Lower leg skin (tissue), 3 donors: Measurements from ENCODE around the gene SRP14.

Source experiments
- POLR2A ChIP-seq, 2 donors: fragments of 450-650 bp; IDR thresholded peaks; one replicate each; pipeline ENCODE4 v1.6.1; 2016 to 2017; ENCODE audit warnings: antibody characterized with exemption in 2 of 2, mild to moderate bottlenecking in 1 of 2, moderate library complexity in 1 of 2
- TF ChIP-seq, protein P1 (sequence below), 3 donors: fragments of 450-650 bp; IDR thresholded peaks; one replicate each; pipeline ENCODE4 v1.5.1; 2016; ENCODE audit warnings: antibody characterized with exemption in 3 of 3, mild to moderate bottlenecking in 3 of 3, moderate library complexity in 2 of 3

DNA sequence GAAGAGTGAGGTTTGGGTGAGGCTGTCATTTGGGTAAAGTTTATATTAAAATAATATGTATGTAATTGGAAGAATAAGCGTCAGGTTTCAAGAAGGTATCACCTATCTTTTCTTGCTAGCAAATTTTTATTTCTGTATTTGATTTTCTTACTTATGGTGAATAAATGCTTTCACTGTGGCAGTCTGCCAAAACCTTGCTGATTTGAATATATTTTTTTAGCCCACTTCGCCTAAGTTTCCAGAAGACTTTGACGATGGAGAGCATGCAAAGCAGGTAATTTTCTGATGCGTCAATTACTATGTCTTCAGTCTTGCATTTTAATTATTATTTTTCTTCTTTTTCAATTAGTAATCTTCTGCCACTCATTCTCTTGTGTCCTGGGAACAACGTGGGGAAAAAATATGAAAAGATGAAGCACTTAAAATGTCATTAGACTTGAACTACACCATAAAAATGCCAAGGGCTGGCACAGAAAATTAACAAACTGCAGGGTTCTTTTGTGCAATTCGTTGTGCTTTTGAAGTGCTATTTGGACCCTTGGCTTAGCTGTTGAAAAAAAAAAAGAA lies 40.4 kb downstream of the SRP14 start:
- TF ChIP-seq, protein P1, sequence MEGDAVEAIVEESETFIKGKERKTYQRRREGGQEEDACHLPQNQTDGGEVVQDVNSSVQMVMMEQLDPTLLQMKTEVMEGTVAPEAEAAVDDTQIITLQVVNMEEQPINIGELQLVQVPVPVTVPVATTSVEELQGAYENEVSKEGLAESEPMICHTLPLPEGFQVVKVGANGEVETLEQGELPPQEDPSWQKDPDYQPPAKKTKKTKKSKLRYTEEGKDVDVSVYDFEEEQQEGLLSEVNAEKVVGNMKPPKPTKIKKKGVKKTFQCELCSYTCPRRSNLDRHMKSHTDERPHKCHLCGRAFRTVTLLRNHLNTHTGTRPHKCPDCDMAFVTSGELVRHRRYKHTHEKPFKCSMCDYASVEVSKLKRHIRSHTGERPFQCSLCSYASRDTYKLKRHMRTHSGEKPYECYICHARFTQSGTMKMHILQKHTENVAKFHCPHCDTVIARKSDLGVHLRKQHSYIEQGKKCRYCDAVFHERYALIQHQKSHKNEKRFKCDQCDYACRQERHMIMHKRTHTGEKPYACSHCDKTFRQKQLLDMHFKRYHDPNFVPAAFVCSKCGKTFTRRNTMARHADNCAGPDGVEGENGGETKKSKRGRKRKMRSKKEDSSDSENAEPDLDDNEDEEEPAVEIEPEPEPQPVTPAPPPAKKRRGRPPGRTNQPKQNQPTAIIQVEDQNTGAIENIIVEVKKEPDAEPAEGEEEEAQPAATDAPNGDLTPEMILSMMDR (IDR thresholded peaks at IDR 0.05) = no peak
- no peak for TF ChIP-seq POLR2A (IDR thresholded peaks at IDR 0.05)
